Psoas muscle (tissue), 8 donors: ENCODE measurements around the gene MYRIP. TPM values are rescaled to one million over a fixed set of nuclear protein-coding genes. Genes with fewer than 3 reads are reported as not detected.

Experiments used
- ATAC-seq, 4 donors: fragments of 200-7000 bp; cut with Tn5 transposase; one replicate each; pipeline ENCODE4 v1.9.1; 2020; ENCODE audit warnings: moderate library complexity in 3 of 4, mild to moderate bottlenecking in 2 of 4
- DNase-seq, 2 donors: peaks; one replicate each; pipeline ENCODE4 v3.0.0-alpha.2; 2020
- H3K27ac ChIP-seq: fragments of 200-600 bp; one replicate; pipeline ENCODE4 v1.8.0; 2022
- H3K27me3 ChIP-seq, 3 donors: fragments of 200-600 bp in 1 of 3; one replicate each; pipeline versions ENCODE4 v1.6.1 to v1.8.0; 2013 to 2022; ENCODE audit warnings: low read length in 2 of 3, mild to moderate bottlenecking in 2 of 3, moderate library complexity in 1 of 3; ENCODE audit not compliant: insufficient read depth in 3 of 3
- H3K36me3 ChIP-seq, 2 donors: fragments of 200-600 bp in 1 of 2; one replicate each; pipeline versions ENCODE4 v1.6.1 to v1.8.0; 2013 to 2022; ENCODE audit warnings: low read depth in 1 of 2, mild to moderate bottlenecking in 1 of 2, moderate library complexity in 1 of 2; ENCODE audit not compliant: insufficient read depth in 1 of 2
- H3K4me1 ChIP-seq: fragments of 200-600 bp; one replicate; pipeline ENCODE4 v1.8.0; 2022
- H3K4me3 ChIP-seq: fragments of 200-600 bp; one replicate; pipeline ENCODE4 v1.8.0; 2022; ENCODE audit warnings: mild to moderate bottlenecking
- H3K9me3 ChIP-seq: fragments of 200-600 bp; one replicate; pipeline ENCODE4 v1.8.0; 2022
- CTCF ChIP-seq: fragments of 200-600 bp; IDR thresholded peaks from one replicate; pipeline ENCODE4 v1.8.0; 2022; ENCODE audit warnings: antibody characterized with exemption
- WGBS, 3 donors: extraction: QIAGEN DNeasy Blood & Tissue Kit; methylation state at CpG; one replicate each; pipeline versions ENCODE4 v1.1.6 to v1.1.7; 2013; 5-methylcytosine and 5-hydroxymethylcytosine counted together
- intact Hi-C, 2 donors: fragments of 100-400 bp; cut with DNase I; formaldehyde crosslinking; loops; one replicate each; pipeline versions ENCODE4 v1.11.0 to v1.14.2; 2022
- polyA plus RNA-seq, 3 donors: library from polyadenylated mRNA; stranded (reverse); fragments of 200-250 nt; gene quantifications; one replicate each; pipeline ENCODE4 v1.2.3, GENCODE V29; 2013
- total RNA-seq, 4 donors: library from RNA; stranded (reverse); fragmentation: NEBNext Ultra II Directional in 2 of 4; extraction: Animal tissue kit (Norgen Biotek cat#: 25700) in 2 of 4; gene quantifications; one replicate each; pipeline versions ENCODE4 v1.2.1 to v1.2.4, GENCODE V29; 2021 to 2023
- donor health status: healthy with polysubstance abuse.
- donor health status: DM: no; HTN: no; CAD: no; lungs with moderate emphysema.
- donor health status: Bipolar disorder and iron deficiency.
- donor health status: healthy.
- donor health status: DM: yes; HTN: yes; CAD: no.
- donor health status: DM: no; HTN: no; CAD: no.
- donor health status: DM: no; HTN: no; CAD: no.
- donor health status: DM: yes; HTN: yes; CAD: no.

MYRIP gene
- total and polyA plus RNA-seq, 7 donors: 0.35 to 2.8 (median 1.1) TPM

- no peaks in the 10 kb centered on the region for H3K27me3 ChIP-seq
- DNase-seq: no peak
- H3K4me3 ChIP-seq: no peak overlapping the region
- H3K27ac ChIP-seq: no peak overlapping the region
- no peak for ATAC-seq
- H3K9me3 ChIP-seq: no peaks in the 10 kb centered on the region
- no peaks in the 10 kb centered on the region for H3K4me1 ChIP-seq
- WGBS, 3 donors: 82 to 95% (median 87%) methylated on average over 4 to 5 of the region's 5 CpGs
- intact Hi-C loops: no loop called here
- no peak for TF ChIP-seq CTCF
- no peaks in the 10 kb centered on the region for H3K36me3 ChIP-seq
These were observed 417.2 kb downstream of the MYRIP start for GRCh38 chr3:40226636-40227035.

GRCh38 chr3:40228792-40229350, 419.5 kb downstream of the MYRIP start:
- Histone ChIP-seq H3K36me3 (no peaks in the 10 kb centered on the region), H3K27me3 (no peaks in the 10 kb centered on the region), H3K4me3 (no peak overlapping the region), H3K27ac (no peak overlapping the region), H3K4me1 (no peaks in the 10 kb centered on the region), H3K9me3 (no peaks in the 10 kb centered on the region)
- DNase-seq: no peak
- intact Hi-C loops: no loop called here
- ATAC-seq: no peak
- TF ChIP-seq CTCF: no peak
- 80 to 84% (median 80%) methylated on average over 5 of the region's 5 CpGs for WGBS, 3 donors

DNA sequence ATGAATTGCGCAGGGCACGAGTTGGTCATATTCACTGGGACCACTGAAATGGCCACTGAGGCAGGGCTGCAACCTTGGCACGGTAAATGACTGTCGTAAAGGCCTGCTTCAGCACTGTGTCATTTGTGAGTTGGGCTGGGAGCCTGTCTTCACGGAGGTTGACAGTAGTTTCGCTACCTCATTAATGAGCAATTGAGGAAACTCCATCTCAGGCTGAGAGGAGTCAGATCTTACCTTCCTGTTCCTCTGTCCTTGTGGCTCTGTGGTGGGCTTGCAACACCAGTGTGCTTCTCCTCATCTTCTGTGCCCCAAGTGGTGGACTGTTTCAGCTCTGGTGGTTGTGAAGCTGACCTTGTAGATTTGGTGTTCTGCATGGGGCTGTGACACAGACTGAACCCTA, 420.0 kb downstream of the MYRIP start:
- Histone ChIP-seq H3K4me3 (no peak overlapping the region), H3K27ac (no peak overlapping the region), H3K9me3 (no peaks in the 10 kb centered on the region), H3K4me1 (no peaks in the 10 kb centered on the region), H3K27me3 (no peaks in the 10 kb centered on the region), H3K36me3 (no peaks in the 10 kb centered on the region)
- no peak for ATAC-seq
- intact Hi-C loops: no loop called here
- no peak for TF ChIP-seq CTCF
- DNase-seq: no peak
- WGBS, 3 donors: 82 to 85% (median 85%) methylated on average over 6 of the region's 6 CpGs

- intact Hi-C loops: no loop called here
- ATAC-seq (no peak), DNase-seq (no peak)
- Histone ChIP-seq H3K27me3 (no peaks in the 10 kb centered on the region), H3K9me3 (no peaks in the 10 kb centered on the region), H3K27ac (no peak overlapping the region), H3K4me3 (no peak overlapping the region), H3K4me1 (no peaks in the 10 kb centered on the region), H3K36me3 (no peaks in the 10 kb centered on the region)
- no peak for TF ChIP-seq CTCF
- WGBS, 3 donors: 52 to 77% (median 73%) methylated on average over 1 of the region's 1 CpG
These were observed 420.6 kb downstream of the MYRIP start for GRCh38 chr3:40229963-40230362.

DNA sequence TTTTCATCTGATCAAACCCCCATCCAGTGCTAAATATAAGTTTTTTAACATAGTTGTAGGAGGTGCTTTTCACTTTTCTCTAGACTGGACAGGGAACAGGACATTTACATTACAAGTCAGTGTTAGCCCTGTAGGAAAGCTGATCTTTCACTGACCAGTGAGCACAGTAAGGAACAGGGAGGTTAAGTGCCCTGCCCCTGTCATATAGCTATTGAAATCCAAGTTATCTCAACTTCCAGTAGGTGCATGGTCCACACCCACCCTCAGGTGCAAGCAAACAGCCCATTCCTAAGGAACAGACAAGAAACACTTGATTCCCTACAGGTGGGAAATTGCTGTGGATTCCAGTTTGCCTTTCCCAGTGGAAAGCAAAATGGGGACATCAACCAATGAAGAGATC, 421.0 kb downstream of the MYRIP start:
- intact Hi-C loops: no loop called here
- TF ChIP-seq CTCF: no peak

More for the DNA sequence above, 421.0 kb downstream of the MYRIP start:
- no peak for DNase-seq
- Histone ChIP-seq H3K27ac (no peak overlapping the region), H3K4me1 (no peaks in the 10 kb centered on the region), H3K9me3 (no peaks in the 10 kb centered on the region), H3K4me3 (no peak overlapping the region), H3K27me3 (no peaks in the 10 kb centered on the region), H3K36me3 (no peaks in the 10 kb centered on the region)
- no peak for ATAC-seq
